G401 (cell line): ENCODE results near the gene CNP. TPM values are rescaled to one million over a fixed set of nuclear protein-coding genes. Genes with fewer than 3 reads are reported as not detected.
"Not testable (repeated sequence)": the region's sequence is repeated elsewhere in the genome, so short reads cannot be mapped to it uniquely, and the experiment has no call there.

Experiments
- DNase-seq: peaks from one replicate; pipeline ENCODE4 v3.0.0-alpha.2; 2015; ENCODE audit warnings: low spot score
- in situ Hi-C: cut with HindIII; loops from 2 replicates; pipeline ENCODE4 v1.10.0; 2016; ENCODE audit warnings: low sequenced_read_pairs, mixed read lengths
- total RNA-seq: library from RNA; depleted of rRNA; stranded (reverse); fragments of >200 nt; shearing (Covaris generic); gene quantifications from 2 replicates; pipeline ENCODE4 v1.2.3, GENCODE V29; 2014; rRNA removed

The CNP gene
- 55.4 and 76.7 TPM in 2 replicates for total RNA-seq

GRCh38 chr17:41966463-41967140, at the start of gene CNP:
TSS of gene CNP (plus strand) at chr17:41966795. CDS start at chr17:41966885, 90 bp downstream.
- in situ Hi-C loops: no loop called here
- peak; percentile 84 for DNase-seq

- peak; percentile 39 for DNase-seq
- in situ Hi-C loops: no loop called here
Observed at GRCh38 chr17:41917192-41917591, 49.4 kb upstream of the CNP start.

DNA sequence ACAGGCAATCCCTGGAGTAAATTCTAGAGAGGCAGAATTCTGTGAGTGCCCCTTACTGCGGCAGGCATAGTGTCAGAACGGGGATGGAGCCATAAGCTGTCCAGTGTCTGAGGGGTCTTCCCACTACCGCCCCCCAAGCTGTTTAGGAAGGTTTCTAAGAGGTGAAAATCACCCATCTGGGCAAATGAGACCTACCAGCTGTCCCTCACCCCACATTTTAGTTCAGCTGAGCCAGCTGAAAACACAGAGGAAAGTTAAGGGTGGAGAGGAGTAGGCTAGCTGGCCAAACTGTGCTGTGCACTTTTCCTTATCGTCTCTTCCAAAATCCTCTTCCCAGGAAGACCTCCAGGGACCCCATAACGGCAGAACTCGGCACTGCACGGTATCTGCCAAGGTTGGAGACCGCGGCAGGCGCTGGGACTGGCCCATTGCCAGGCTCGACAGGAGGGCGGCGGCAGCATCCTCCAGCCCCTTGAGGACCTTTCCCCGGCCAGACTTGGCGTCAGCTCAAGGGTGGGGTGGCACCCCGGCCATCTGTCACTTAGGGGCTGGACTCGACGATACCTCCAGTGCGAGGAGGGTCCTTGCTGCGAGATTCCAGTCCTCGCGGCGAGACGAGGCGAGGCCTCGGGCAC, 48.8 kb upstream of the CNP start:
- in situ Hi-C loops: no loop called here
- peak; percentile 25 for DNase-seq

- in situ Hi-C loops: no loop called here
- peak; percentile 98 for DNase-seq
Observed at GRCh38 chr17:41918314-41919164, 48.1 kb upstream of the CNP start, which contains the start of gene ACLY. TSS of gene ACLY (minus strand) at chr17:41918951. CDS start at chr17:41913873, 5,078 bp downstream.

DNA sequence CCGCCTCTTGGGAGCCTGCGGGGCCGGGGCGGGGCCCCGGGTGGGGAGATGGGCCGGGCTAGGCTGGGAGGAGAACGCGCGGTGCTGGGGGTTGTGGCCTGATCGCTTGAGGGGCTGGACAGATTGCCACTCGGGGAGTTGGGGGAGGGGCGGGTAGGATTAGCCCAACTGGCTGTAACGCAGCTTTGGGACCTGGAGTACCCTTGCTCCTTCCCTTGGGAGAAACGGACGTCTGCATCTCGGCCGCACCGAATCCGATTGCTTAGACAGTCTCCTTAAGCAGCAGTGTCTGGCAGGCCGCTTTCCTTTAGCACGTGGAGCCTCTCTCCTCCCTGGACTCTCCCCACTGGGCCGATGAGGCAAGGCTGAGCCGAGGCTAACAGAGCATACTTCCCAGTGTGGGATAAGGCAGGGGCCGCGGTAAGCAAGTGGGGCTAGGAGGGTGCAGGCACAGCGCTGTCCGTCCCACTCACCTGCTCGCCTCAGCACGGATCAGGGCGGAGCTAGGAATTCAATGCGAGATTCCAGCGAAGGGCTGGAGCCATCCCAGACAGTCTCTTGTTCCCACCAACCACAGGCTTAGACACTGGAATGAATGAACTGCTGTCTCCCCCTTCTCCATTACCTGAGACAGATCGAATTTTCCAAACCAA, 47.3 kb upstream of the CNP start:
- no peak for DNase-seq

DNA sequence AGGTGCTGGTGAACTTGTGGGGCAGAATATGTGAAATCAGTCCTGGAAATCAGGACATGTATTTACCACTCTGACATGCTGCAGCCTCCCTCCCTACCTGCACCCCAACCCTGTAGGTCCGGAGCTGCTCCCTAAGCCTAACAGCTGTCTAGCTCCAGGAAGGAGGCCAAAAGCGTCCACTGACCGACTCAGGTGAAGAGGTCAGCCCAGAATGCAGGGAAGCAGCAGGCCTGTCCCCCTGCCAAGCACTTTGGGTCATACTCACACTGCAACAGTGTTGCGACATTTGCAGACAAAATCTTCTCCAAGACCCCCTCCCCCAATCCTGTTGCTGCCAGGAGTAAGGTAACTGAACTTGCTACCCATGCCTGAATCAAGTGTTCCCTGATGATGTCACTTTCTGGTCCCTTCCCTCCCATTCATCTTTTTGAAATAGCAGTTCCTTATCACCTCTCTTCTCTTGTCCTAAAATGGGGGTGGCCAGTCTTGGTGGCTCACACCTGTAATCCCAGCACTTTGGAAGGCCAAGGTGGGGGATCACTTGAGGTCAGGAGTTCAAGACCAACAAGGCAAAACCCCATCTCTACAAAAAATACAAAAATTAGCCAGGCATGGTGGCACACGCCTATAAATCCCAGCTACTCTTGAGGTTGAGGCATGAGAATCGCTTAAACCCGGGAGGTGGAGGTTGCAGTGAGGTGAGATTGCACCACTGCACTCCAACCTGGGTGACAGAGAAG, 46.6 kb upstream of the CNP start:
- DNase-seq: no peak

More for the DNA sequence above, 47.3 kb upstream of the CNP start:
- in situ Hi-C loops: no loop called here

DNA sequence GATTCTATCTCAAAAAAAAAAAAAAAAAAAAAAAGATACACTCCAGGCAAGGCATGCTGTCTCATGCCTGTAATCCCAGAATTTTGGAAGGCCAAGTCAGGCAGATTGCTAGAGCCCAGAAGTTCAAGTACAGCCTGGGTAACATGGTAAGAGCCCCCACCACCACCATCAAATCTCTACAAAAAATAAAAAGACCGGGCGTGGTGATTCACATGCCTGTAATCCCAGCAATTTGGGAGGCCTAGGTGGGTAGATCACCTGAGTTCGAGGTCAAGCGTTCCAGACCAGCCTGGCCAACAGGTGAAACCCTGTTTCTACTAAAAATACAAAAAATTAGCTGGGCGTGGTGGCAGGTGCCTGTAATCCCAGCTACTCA, 46.0 kb upstream of the CNP start:
- in situ Hi-C loops: no loop called here
- DNase-seq: no peak

More for the DNA sequence above, 46.6 kb upstream of the CNP start:
- in situ Hi-C loops: no loop called here

DNA sequence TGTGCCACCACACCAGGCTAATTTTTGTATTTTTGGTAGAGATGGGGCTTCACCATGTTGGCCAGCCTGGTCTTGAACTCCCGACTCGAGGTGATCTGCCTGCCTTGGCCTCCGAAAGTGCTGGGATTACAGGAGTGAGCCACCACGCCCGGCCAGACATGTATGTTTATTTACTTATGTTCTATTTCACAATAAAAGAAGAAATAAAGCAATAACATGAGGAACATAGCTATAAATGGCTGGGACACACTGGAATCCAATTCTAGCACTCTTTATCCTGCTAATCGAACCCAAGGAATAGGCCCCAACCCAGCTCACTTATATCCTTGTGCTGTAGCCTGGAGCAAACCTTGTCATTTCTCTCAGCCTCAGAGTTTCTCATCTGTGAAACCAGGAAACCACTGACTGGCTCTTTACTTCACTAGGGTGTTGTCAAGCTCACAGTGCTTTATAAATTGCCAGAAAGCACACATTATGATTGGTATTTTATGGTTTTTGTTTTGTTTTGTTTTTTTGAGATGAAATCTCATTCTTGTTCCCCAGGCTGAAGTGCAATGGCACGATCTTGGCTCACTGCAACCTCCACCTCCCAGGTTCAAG, 40.5 kb upstream of the CNP start:
- no peak for DNase-seq
- in situ Hi-C loops: no loop called here

DNA sequence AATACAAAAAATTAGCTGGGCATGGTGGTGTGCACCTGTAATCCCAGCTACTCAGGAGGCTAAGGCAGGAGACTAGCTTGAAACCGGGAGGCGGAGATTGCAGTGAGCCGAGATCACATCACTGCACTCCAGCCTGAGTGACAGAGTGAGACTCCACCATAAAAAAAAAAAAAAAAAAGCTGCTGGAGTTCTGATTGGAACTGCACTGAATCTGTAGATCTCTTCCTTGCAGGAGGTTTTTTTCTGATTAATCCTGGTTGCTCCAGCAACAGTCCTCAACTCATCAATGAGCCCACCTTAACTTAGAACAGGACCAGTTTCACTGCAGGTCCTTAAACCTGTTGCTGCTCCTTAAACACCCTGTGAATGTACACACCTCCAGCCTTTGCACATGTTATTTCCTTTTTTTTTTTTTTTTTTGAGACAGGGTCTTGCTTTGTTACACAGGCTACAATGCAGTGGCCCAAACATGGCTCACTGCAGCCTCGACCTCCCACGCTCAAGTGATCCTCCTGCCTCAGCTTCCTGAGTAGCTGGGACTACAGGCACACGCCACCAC, 37.8 kb upstream of the CNP start:
- no peak for DNase-seq
- in situ Hi-C loops: no loop called here

GRCh38 chr17:41930009-41930832, 36.4 kb upstream of the CNP start, which contains the start of gene ODAD4:
TSS of gene ODAD4 (plus strand) at chr17:41930617. CDS start at chr17:41930724, 107 bp downstream.
- DNase-seq: peak; percentile 97
- in situ Hi-C loops: no loop called here

DNA sequence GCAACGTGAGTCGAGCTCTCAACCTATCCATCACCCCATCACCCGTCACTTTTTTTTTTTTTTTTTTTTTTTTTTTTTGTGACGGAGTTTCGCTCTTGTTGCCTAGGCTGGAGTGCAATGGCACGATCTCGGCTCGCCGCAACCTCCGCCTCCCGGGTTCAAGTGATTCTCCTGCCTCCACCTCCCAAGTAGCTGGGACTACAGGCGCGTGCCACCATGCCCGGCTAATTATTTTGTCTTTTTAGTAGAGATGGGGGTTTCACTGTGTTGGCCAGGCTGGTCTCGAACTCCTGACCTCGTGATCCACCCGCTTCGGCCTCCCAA, 35.8 kb upstream of the CNP start:
- DNase-seq, in situ Hi-C loops: not testable (repeated sequence)

GRCh38 chr17:41931715-41932114, 34.9 kb upstream of the CNP start:
- in situ Hi-C loops: not testable (repeated sequence)

DNA sequence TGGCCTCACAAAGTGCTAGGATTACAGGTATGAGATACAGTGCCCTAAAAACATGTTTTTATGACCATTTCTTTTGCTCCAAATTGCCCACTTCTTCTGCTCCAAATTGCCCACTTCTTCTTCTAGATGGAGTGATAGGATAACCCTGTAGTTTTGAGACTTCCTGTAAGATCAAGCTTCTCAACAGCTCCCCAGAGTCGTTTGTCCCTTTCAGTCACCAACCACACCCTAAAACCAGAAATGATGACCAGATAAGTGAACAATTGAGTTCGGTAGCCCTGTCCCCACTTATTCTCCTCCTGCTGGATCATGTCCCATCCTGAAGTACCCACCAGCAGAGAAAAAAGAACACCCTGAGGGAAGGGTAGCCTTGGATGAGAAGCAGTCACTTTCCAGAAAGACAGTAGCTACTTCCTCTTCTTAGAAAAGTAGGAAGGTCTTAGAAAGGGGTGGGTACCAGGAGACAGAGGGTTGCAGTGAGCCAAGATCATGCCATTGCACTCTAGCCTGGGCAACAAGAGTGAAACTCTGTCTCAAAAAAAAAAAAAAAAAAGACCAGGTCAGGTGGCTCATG, 33.7 kb upstream of the CNP start:
- no peak for DNase-seq
- in situ Hi-C loops: no loop called here

More at GRCh38 chr17:41931715-41932114, 34.9 kb upstream of the CNP start:
- DNase-seq: not testable (repeated sequence)

DNA sequence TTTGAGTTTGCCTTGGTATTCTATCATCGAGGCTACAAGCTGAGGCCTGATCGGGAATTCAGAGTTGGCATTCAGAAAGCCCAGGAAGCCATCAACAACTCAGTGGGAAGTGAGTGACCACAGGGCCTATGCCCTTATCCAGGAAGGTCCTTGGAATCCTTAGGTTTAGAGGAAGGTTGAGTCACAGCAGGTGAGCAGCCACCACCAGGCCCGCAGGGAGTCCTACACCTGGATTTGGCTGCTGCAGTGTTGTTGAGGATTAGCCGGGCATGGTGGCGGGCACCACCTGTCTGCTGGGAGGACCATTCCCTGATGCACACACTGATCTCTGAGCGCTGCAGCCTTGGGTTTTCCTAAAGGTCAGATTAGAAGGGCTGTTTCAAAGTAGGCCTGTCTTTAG, 31.0 kb upstream of the CNP start:
- no peak for DNase-seq
- in situ Hi-C loops: no loop called here

DNA sequence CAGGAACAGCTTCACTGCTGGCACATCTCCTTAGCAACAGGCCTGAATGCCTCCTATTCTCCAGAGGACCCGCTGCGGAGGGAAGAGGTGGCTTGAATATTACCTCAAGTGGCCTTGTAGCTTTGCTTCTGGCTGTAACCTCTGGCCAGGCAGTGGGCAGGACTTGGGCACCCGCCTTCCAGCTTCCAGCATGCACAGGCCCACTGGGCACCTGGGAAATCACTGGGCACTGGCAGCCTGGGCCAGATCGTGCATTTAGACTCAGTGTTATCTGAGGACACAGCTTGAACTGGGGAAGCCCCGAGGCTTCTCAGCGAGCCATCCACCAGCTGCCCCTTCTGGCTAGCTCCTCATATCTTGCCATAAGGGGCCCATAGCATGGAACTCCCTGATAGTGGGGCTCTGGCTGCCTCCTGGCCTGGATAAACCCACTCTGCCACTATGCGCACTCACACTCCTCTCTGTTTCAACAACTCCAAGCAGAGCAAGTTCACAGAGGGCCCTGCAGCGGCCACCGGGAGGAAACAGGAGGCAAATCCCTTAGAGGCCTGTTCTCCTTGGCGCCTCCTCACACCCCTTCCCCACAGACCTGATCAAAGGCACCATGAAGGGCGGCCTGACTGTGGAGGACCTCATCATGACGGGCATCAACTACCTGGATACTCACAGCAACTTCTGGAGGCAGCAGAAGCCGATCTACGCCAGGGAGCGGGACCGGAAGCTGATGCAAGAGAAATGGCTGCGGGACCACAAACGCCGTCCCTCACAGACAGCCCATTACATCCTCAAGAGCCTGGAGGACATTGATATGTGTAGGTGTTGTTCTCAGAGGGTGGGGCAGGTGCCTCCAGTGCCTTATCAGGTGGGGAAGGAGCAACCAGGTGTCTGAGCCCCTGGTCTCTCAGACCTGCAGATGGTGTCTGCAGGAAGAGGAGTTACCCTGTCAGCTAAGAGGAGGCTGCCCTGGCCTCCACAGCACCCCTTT, 28.3 kb upstream of the CNP start:
- in situ Hi-C loops: no loop called here
- DNase-seq: no peak
